NCI-H2227 treated with DMSO at 0.1 percent for 48 hours (cell line): Measurements from ENCODE around the gene SLC12A8.
A peak's percentile ranks its signal among the peaks of the same experiment; 100 is the strongest.

Source experiments
- DNase-seq: peaks from one replicate; lab custom pipeline; 2025; lab: John Stamatoyannopoulos, UW

The SLC12A8 gene

GRCh38 chr3:125154110-125154509, 58.4 kb downstream of the SLC12A8 start:
- no peak for DNase-seq

GRCh38 chr3:125152951-125153350, 59.6 kb downstream of the SLC12A8 start:
- no peak for DNase-seq

- no peak for DNase-seq
These were observed 60.6 kb downstream of the SLC12A8 start for GRCh38 chr3:125151916-125152315.

- DNase-seq, result no peak
These were observed 61.1 kb downstream of the SLC12A8 start for GRCh38 chr3:125151442-125151817.

GRCh38 chr3:125150525-125151441, 61.8 kb downstream of the SLC12A8 start:
- no peak for DNase-seq

- DNase-seq, result no peak
These were observed 63.1 kb downstream of the SLC12A8 start for GRCh38 chr3:125149462-125149861.

- DNase-seq, result no peak
These were observed 63.7 kb downstream of the SLC12A8 start for GRCh38 chr3:125148836-125149235.

GRCh38 chr3:125148016-125148812, 64.3 kb downstream of the SLC12A8 start:
- DNase-seq, result no peak

- DNase-seq, result no peak
These were observed 65.1 kb downstream of the SLC12A8 start for GRCh38 chr3:125147491-125147820.

GRCh38 chr3:125146626-125147490, 65.7 kb downstream of the SLC12A8 start:
- no peak for DNase-seq

GRCh38 chr3:125145751-125146475, 66.6 kb downstream of the SLC12A8 start:
- DNase-seq, result no peak

GRCh38 chr3:125144653-125145314, 67.8 kb downstream of the SLC12A8 start:
- DNase-seq, result no peak

- no peak for DNase-seq
These were observed 68.4 kb downstream of the SLC12A8 start for GRCh38 chr3:125143982-125144652.

- no peak for DNase-seq
These were observed 69.0 kb downstream of the SLC12A8 start for GRCh38 chr3:125143538-125143937.

GRCh38 chr3:125142940-125143339, 69.6 kb downstream of the SLC12A8 start:
- DNase-seq, result no peak

- DNase-seq, result no peak
These were observed 70.1 kb downstream of the SLC12A8 start for GRCh38 chr3:125142420-125142778.

GRCh38 chr3:125141596-125142419, 70.7 kb downstream of the SLC12A8 start:
- peak; percentile 19 for DNase-seq

- no peak for DNase-seq
These were observed 71.5 kb downstream of the SLC12A8 start for GRCh38 chr3:125140818-125141595.
